NCI-H1092 treated with DMSO at 0.1 percent for 48 hours (cell line): ENCODE results near the gene HRK.
"Not testable (repeated sequence)": the region's sequence is repeated elsewhere in the genome, so short reads cannot be mapped to it uniquely, and the experiment has no call there.

Experiments
- DNase-seq: peaks from one replicate; lab custom pipeline; 2025; lab: John Stamatoyannopoulos, UW

Gene HRK

DNA sequence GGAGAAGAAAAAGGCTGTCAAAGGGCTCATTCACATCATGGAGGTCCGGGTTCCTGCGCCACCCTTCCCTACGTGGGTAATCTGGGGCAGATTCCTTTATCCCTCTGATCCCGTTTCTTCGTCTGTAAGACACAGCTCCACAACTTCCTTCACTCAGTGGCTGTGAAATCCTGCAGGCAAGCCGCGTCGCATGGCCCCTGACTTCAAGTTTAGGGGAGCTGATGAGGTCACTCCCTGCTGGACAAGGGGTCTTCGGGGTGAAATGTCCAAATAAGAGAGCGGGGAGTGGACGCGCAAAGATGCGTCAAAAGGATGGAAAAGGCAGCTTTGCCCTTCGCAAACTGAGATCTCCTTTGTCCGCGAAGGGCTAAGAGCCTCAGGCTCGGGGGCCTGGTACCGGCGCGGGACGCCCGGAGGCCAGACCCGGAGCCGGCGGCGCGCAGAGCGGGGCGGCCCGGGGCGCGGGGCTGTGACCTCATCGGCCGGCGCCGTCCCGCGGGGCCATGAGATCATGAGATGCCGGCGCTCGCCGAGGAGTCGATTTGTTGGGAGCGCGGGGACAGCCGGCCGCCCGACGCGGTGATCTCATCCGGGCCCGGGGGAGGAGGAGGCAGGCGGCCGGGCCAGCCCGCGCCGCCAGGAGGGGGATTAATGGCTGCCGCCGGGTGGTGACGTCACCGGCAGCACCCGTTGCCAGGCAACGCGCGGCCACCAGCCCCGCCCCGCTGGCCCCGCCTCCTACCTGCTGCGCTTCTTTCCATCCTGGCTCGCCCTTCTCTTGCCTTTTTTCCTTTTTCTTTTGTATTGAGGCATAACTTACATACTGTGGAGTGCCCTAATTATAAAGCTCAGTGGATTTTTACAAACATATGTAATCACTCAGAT, 62.1 kb downstream of the HRK start:
- DNase-seq = peak; percentile 73

GRCh38 chr12:116818341-116818856, 62.8 kb downstream of the HRK start:
- DNase-seq = no peak

DNA sequence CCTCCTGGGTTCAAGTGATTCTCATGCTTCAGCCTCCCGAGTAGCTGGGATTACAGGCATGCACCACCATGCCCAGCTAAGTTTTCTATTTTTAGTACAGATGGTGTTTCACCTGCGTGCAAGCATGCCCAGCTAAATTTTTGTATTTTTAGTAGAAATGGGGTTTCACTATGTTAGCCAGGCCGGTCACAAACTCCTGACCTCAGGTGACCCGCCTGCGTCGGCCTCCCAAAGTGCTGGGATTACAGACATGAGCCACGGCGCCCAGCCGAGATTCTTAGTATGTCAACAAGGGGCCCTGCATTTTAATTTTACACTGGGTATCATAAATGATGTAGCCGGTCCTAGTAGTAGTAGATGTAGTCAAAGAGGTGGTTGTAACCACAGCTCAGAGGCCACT, 66.5 kb downstream of the HRK start:
- DNase-seq = not testable (repeated sequence)

- no peak for DNase-seq
These were observed 67.8 kb downstream of the HRK start for GRCh38 chr12:116813271-116814041.

DNA sequence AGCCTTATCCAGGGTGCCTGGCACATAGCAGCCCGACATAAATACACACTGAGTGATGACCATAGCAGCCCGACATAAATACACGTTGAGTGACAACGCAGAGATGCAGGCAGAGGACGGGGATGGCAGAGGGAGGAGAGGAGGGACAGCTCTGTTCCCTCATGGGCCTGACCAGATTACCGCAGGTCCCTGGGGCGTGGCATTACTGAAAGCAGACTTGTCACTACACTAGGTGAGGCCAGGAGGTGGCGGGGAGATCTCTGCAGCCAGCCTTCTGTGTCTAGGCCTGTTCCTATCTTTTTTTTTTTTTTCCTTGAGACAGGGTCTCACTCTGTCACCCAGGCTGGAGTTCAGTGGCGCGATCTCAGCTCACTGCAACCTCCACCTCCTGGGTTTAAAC, 69.0 kb downstream of the HRK start:
- DNase-seq = no peak

DNA sequence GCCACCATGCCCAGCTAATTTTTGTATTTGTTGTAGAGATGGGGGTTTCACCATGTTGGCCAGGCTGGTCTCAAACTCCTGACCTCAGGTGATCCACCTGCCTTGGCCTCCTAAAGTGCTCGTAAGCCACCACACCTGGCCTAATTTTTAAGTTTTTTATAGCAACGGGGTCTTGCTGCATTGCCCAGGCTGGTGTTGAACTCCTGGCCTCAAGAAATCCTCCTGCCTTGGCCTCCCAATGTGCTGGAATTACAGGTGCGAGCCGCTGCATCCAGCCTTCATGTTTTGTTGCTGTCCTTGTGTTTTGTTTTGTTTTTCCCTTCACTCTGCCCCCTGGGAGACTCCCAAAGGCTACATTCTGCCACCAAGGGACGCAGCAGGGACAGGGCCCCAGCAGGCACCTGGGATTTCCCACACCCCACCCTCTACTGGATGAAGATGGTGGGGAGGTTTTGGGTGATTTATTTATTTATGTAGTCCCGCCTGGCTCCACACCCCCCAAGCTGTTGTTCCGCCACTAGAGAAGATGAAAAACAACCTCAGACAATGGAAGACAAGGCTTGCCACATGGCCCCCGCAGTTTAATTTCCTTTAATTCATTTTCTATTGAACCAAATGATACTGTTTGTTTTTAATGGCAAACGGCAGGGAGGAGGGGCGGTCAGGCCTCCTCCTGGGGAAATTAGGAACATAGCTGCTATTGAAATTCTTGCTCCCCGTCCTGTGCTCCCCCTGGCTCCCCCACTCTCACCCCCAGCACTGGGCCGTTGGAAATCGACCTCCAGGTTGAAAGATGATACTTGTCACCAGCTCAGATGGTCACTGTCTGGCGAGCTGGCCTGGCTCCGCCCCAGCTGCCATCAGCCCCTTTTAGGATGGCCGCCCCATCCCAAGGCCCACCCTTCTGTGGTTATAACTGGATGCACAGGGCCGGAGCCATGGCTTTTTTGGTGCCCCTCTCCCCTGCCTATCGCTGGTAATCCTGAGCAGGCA, 72.8 kb downstream of the HRK start:
- DNase-seq = no peak

- DNase-seq = no peak
These were observed 73.7 kb downstream of the HRK start for GRCh38 chr12:116807546-116807945.

GRCh38 chr12:116806845-116807440, 74.3 kb downstream of the HRK start:
- no peak for DNase-seq
